Neural cell (in vitro differentiated cells): ENCODE measurements around the gene STAC. TPM values are rescaled to one million over a fixed set of nuclear protein-coding genes. Genes with fewer than 3 reads are reported as not detected.

Source experiments
- H2AFZ ChIP-seq: fragments of 200-600, 300-800 bp; sonication (generic), shearing (Covaris generic); 2 replicates; pipeline ENCODE4 v1.6.0; 2014; ENCODE audit warnings: low read depth, mild to moderate bottlenecking, antibody characterized with exemption, low read length, moderate library complexity
- H3F3A ChIP-seq: fragments of 200-600 bp; shearing (Covaris generic); 2 replicates; pipeline ENCODE4 v1.6.1; 2016; ENCODE audit warnings: mild to moderate bottlenecking, moderate library complexity, mixed read lengths, antibody characterized with exemption, low read length; ENCODE audit not compliant: insufficient read depth, poor library complexity, severe bottlenecking
- H3K27ac ChIP-seq: fragments of 200-600, 300-800 bp; sonication (generic), shearing (Covaris generic); 2 replicates; pipeline ENCODE4 v1.5.1; 2014; ENCODE audit warnings: mild to moderate bottlenecking, low read length, moderate library complexity
- H3K27me3 ChIP-seq: fragments of 300-800, 200-600 bp; sonication (generic), shearing (Covaris generic); 2 replicates; pipeline ENCODE4 v1.6.0; 2014; ENCODE audit warnings: mild to moderate bottlenecking, low read depth, low read length, moderate library complexity; ENCODE audit not compliant: insufficient read depth
- H3K36me3 ChIP-seq: fragments of 300-800, 200-600 bp; sonication (generic), shearing (Covaris generic); 2 replicates; pipeline ENCODE4 v1.5.1; 2014; ENCODE audit warnings: mild to moderate bottlenecking, antibody characterized with exemption, low read length, moderate library complexity; ENCODE audit not compliant: insufficient read depth
- H3K4me2 ChIP-seq: fragments of 300-800, 200-600 bp; sonication (generic), shearing (Covaris generic); 2 replicates; pipeline ENCODE4 v1.6.0; 2014; ENCODE audit warnings: mild to moderate bottlenecking, low read length
- H3K4me3 ChIP-seq: fragments of 300-800, 200-600 bp; sonication (generic), shearing (Covaris generic); 2 replicates; pipeline ENCODE4 v1.5.1; 2014; ENCODE audit warnings: mild to moderate bottlenecking, low read length, moderate library complexity
- H3K79me2 ChIP-seq: fragments of 200-600 bp; shearing (Covaris generic); replicated peaks from 2 replicates; pipeline ENCODE4 v1.6.0; 2014; ENCODE audit warnings: mild to moderate bottlenecking, low read length, moderate library complexity; ENCODE audit not compliant: insufficient read depth
- H3K9ac ChIP-seq: fragments of 300-800, 200-600 bp; sonication (generic), shearing (Covaris generic); 2 replicates; pipeline ENCODE4 v1.6.1; 2016; ENCODE audit warnings: mild to moderate bottlenecking, low read length, mixed read lengths
- H3K9me2 ChIP-seq: fragments of 200-600 bp; shearing (Covaris generic); 2 replicates; pipeline ENCODE4 v1.6.1; 2016; ENCODE audit warnings: mild to moderate bottlenecking, low read length, mixed read lengths; ENCODE audit not compliant: insufficient read depth
- H3K9me3 ChIP-seq: fragments of 200-600, 300-800 bp; sonication (generic), shearing (Covaris generic); 2 replicates; pipeline ENCODE4 v1.6.1; 2016; ENCODE audit warnings: mild to moderate bottlenecking, mixed run types, low read length, moderate library complexity, mixed read lengths
- H4K20me1 ChIP-seq: fragments of 200-600 bp; shearing (Covaris generic); 2 replicates; pipeline ENCODE4 v1.6.1; 2016; ENCODE audit warnings: mild to moderate bottlenecking, mixed run types; ENCODE audit not compliant: insufficient read depth
- CTCF ChIP-seq: fragments of 450-650 bp; IDR thresholded peaks from 2 replicates; pipeline ENCODE4 v1.5.1; 2014; ENCODE audit warnings: antibody characterized with exemption, mild to moderate bottlenecking, moderate library complexity; ENCODE audit not compliant: poor library complexity, severe bottlenecking
- EP300 ChIP-seq: fragments of 450-650 bp; conservative IDR thresholded peaks from 2 replicates; pipeline ENCODE4 v1.6.1; 2014; ENCODE audit warnings: antibody characterized with exemption, mild to moderate bottlenecking, moderate library complexity; ENCODE audit not compliant: poor library complexity, severe bottlenecking
- EZH2 ChIP-seq: fragments of 200-600, 300-800 bp; shearing (Covaris generic), sonication (generic); IDR thresholded peaks from 2 replicates; pipeline ENCODE4 v1.6.1; 2014; ENCODE audit warnings: antibody characterized with exemption, low read length, borderline replicate concordance, mild to moderate bottlenecking; ENCODE audit not compliant: insufficient read depth, poor library complexity, severe bottlenecking
- MXI1 ChIP-seq: fragments of 450-650 bp; conservative IDR thresholded peaks from 2 replicates; pipeline ENCODE4 v1.6.1; 2014; ENCODE audit warnings: antibody characterized with exemption, mild to moderate bottlenecking; ENCODE audit not compliant: poor library complexity, severe bottlenecking
- POLR2AphosphoS5 ChIP-seq: IDR thresholded peaks from 2 replicates; pipeline ENCODE4 v1.6.1; 2012
- RAD21 ChIP-seq: fragments of 450-650 bp; conservative IDR thresholded peaks from 2 replicates; pipeline ENCODE4 v1.6.1; 2014; ENCODE audit warnings: antibody characterized with exemption, mild to moderate bottlenecking, moderate library complexity
- REST ChIP-seq: IDR thresholded peaks from 2 replicates; pipeline ENCODE4 v1.6.1; 2012; ENCODE audit warnings: borderline replicate concordance
- SMC3 ChIP-seq: fragments of 450-650 bp; conservative IDR thresholded peaks from 2 replicates; pipeline ENCODE4 v1.6.1; 2014; ENCODE audit warnings: antibody characterized with exemption, mild to moderate bottlenecking, moderate library complexity; ENCODE audit not compliant: poor library complexity
- TAF1 ChIP-seq: IDR thresholded peaks from 2 replicates; pipeline ENCODE4 v1.6.1; 2012; ENCODE audit warnings: low read depth
- polyA plus RNA-seq: library from polyadenylated mRNA; depleted of rRNA; stranded (reverse); fragments of >200 nt; gene quantifications from 2 replicates; pipeline ENCODE4 v1.2.3, GENCODE V29; 2014

STAC gene
- polyA plus RNA-seq, 1 donor from 2014 or later: 4.5 TPM

GRCh38 chr3:36595511-36595910 is 215.2 kb downstream of the STAC start:
- no peaks in the 10 kb centered on the region for H3K9me3 ChIP-seq
- H3K4me2 ChIP-seq: no peak overlapping the region
- H3K9me2 ChIP-seq: no peaks in the 10 kb centered on the region
- H3K27ac ChIP-seq: no peak overlapping the region
- H3K79me2 ChIP-seq: no peaks in the 10 kb centered on the region
- no peak overlapping the region for H2AFZ ChIP-seq
- no peak for TF ChIP-seq REST
- no peak for TF ChIP-seq EP300
- TF ChIP-seq TAF1: no peak
- TF ChIP-seq MXI1: no peak
- no peak for TF ChIP-seq RAD21
- TF ChIP-seq EZH2: no peak
- TF ChIP-seq CTCF: no peak
- TF ChIP-seq POLR2AphosphoS5: no peak
- no peak for TF ChIP-seq SMC3
- H3K27me3 ChIP-seq: no peaks in the 10 kb centered on the region
- no peaks in the 10 kb centered on the region for H4K20me1 ChIP-seq
- H3K36me3 ChIP-seq: no peaks in the 10 kb centered on the region
- no peak overlapping the region for H3K4me3 ChIP-seq
- no peaks in the 10 kb centered on the region for H3F3A ChIP-seq
- no peak overlapping the region for H3K9ac ChIP-seq

GRCh38 chr3:36596419-36596818 is 216.1 kb downstream of the STAC start:
- H3K9me3 ChIP-seq: no peaks in the 10 kb centered on the region
- no peaks in the 10 kb centered on the region for H3K9me2 ChIP-seq
- no peaks in the 10 kb centered on the region for H4K20me1 ChIP-seq
- no peak overlapping the region for H3K27ac ChIP-seq
- no peaks in the 10 kb centered on the region for H3K27me3 ChIP-seq
- no peaks in the 10 kb centered on the region for H3F3A ChIP-seq
- no peak for TF ChIP-seq TAF1
- TF ChIP-seq EP300: no peak
- TF ChIP-seq POLR2AphosphoS5: no peak
- TF ChIP-seq EZH2: no peak
- TF ChIP-seq REST: no peak
- no peak for TF ChIP-seq CTCF
- no peak for TF ChIP-seq SMC3
- no peak overlapping the region for H3K4me3 ChIP-seq
- H3K9ac ChIP-seq: no peak overlapping the region
- H2AFZ ChIP-seq: no peak overlapping the region
- no peaks in the 10 kb centered on the region for H3K79me2 ChIP-seq
- H3K4me2 ChIP-seq: no peak overlapping the region
- H3K36me3 ChIP-seq: no peaks in the 10 kb centered on the region
